NK-92 treated with Interleukin-12 subunit alpha and Interleukin-12 subunit beta, amount 100 ng/mL, for 24 hours (cell line): Measurements from ENCODE around the gene THSD4.
"Not testable (repeated sequence)": the region's sequence is repeated elsewhere in the genome, so short reads cannot be mapped to it uniquely, and the experiment has no call there.

Experiments used
- DNase-seq: peaks from one replicate; lab custom pipeline; 2025; lab: John Stamatoyannopoulos, UW

THSD4 gene

DNA sequence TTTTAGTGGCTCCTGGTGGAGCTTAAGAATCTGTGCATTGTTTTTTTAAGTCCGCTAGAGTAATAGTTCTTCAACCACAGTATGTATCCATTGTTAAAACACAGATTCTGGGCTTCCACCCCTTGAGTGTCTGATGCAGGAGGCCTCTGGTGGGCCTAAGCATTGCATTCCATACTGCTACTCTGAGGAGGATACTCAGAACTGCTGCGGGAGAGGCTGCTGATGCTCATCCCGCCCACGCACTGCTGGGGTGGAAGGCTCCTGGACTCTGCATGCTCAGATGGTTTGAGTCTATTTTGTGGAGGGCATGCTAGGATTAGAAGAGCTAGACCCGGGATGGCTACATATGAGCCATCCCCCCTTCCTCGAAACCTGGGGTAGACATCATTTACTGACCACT lies 74.4 kb downstream of the THSD4 start:
- no peak for DNase-seq

DNA sequence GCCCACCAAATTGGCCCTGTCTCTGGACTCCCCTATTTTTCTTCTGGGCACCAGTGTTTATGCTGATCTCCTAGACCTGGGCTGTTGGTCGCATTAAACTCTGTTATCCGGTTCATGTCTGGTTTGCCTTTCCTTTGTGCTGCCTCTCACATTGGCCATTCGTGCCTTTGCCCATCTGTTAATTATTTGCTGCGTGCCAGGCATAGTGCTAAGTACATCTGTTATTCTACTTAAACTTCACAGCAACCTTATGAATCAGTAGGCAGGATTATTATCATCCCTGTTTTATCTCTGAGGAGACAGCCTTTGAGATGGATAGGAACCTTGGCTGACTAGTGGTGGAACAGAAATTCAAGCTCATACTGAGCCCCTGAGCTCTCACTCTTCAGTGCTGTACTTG lies 76.0 kb downstream of the THSD4 start:
- no peak for DNase-seq

DNA sequence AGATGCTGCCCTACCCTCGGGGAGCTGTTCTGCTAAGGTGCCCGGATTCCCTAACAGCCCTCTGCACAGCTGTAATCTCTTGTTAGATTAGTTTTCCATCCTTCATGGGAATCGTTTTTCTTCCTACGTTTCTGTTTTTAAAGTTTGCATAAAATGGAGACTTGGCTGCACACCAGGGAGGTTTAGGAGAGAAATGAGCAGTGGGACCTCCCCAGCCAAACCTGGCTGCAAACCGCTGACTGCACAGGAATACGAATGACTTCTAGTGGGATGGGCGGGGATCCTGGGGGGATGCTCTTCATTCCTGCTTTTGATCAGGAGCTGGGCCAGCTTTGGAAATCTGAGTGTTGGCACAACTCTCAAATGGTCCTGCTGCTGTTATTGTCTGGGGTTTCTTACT lies 77.5 kb downstream of the THSD4 start:
- DNase-seq, result no peak

DNA sequence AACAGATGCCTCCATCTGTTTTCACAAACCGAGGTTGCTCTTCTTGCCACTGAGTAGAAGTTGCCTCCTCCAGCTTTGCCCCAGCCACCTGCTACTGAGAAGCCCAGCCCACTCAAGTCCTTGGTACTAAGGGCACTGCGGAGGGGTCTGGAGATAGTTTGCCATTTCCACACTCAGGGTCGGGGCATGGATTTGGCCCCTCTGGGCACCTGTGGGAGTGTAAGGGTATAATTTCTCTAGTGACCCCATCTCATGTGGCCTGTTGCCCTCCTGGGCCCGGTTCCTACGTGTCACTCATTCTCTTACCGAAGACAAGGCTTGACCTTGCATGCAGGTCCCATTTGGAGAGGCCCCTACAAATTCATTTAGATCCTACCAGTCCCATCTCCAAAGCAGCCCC lies 79.0 kb downstream of the THSD4 start:
- no peak for DNase-seq

DNA sequence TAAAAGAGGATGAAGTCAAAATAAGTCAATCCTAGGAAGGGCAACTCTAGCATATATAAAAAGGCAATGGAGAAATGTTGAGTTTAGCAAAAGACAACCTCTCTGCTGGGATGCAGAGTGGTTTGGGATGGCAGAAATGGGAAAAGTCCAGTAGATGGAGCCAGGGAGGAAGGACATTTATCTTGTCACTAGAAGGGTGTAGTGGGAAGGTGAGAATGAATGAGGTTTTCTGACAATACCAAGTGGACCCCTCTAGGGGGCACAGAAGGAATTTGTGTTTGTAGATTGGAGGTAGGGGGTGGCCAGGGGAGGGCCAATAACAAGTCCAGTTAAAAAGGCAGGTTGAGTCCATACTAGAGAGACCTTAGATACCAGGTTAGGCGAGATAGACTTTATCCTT lies 80.0 kb downstream of the THSD4 start:
- no peak for DNase-seq

DNA sequence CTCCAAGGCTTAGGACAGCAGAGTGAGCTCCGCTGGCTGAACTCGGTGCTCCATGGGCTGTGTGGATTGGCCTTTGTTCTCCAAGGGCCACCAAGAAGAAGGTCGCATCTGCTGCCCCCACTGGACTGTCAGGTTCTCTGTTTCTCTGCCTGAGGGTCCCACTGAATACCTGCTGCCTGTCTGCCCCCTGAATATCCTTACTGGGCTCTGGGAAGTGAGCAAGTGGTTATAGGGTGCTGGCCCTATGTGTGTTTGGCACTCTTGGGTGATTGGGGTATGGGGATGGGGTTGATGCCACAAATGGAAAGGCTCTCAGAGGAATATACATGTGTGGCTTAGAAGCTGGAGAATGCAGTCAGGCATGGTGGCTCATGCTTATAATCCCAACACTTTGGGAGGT lies 82.3 kb downstream of the THSD4 start:
- DNase-seq, result no peak

DNA sequence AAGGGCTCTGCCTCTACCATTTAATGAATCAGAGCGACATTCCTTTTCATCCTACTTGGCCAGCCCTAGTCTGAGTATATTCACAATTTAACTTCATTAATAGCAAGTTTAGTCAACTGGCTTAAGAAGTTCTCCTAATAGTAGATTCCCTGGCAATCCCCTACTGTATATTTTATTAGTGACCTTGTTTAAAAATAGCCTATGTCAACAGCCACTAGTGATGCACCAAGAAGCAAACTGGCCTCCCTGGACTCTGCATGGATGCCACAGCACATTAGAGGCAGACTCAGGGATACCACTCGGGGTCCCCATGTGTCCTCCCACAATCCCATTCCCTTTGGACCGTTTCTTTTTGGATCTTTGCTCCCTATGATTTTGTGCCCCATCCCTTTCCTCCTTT lies 83.6 kb downstream of the THSD4 start:
- DNase-seq, result no peak

DNA sequence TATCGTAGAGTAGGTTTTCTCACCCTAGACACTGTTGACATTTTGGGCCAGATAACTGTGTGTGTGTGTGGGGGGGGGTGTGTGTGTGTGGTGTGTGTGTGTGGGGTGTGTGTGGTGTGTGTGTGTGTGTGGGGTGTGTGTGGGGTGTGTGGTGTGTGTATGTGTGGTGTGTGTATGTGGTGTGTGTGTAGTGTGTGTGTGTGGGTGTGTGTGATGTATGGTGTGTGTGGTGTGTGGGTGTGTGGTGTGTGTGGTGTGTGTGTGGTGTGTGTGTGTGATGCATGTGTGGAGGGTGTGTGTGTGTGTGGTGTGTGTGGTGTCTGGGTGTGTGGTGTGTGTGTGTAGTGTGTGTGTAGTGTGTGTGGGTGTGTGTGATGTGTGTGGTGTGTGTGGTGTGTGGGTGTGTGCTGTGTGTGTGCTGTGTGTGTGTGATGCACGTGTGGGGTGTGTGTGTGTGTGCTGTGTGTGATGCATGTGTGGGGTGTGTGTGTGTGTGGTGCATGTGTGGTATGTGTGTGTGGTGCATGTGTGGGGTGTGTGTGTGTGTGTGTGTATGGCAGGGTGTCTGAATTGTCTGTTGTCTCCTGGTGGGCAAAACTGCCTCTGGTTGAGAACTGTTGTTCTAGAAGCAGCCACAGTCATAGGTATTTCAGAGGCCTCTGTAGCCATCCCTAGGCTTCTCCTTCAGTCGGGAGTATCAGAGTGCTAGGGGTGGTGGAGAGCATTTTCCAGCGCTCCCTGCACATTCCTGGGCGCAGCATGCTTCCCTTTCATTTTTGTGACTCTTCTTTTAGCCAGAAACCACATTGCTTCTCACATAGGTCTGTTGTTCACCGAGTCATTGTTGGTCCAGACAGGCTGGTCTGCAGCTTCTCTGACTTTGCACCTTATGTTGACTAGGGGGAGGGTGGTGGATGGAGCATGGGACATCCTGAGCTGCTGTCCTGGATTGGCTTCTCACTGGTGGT lies 84.4 kb downstream of the THSD4 start:
- no peak for DNase-seq

DNA sequence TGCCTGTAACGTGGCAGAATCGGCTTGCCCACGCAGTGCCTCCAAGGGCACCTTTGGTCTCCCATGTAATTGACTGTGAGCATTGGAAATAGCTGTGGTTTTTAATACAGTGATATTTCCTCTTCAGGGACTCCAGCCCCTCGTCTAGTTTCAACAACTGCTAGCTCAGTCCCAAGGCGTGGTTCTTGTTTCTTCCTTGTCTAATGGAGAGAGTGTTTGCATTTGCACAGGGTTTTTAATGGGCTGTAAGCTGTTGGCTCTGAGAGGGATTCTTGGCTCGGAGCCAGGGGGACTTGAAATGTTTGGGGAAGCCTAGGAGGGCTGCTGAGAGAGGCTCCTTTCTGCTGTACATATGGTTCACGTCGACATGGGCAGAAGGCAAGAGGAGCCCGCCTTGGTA lies 86.2 kb downstream of the THSD4 start:
- no peak for DNase-seq

DNA sequence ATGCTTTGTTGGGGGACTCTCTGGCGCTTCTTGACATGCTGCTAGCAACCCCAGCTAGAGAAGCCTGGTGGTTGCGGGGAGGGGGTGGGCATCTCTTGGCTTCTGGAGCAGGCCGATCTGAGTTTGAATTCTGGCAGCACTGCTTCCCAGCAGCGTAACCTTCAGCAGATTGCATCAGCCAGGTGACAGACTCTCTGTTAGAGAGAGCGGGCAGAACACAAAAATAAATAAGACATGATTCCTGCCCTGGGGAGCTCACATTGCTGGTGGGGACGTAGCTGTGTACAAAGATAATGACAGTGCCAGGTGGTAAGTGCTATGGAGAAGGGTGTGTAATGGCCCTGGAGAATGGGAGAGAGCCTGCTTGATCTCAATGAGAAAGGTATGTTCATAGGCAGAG lies 87.4 kb downstream of the THSD4 start:
- DNase-seq, result no peak

DNA sequence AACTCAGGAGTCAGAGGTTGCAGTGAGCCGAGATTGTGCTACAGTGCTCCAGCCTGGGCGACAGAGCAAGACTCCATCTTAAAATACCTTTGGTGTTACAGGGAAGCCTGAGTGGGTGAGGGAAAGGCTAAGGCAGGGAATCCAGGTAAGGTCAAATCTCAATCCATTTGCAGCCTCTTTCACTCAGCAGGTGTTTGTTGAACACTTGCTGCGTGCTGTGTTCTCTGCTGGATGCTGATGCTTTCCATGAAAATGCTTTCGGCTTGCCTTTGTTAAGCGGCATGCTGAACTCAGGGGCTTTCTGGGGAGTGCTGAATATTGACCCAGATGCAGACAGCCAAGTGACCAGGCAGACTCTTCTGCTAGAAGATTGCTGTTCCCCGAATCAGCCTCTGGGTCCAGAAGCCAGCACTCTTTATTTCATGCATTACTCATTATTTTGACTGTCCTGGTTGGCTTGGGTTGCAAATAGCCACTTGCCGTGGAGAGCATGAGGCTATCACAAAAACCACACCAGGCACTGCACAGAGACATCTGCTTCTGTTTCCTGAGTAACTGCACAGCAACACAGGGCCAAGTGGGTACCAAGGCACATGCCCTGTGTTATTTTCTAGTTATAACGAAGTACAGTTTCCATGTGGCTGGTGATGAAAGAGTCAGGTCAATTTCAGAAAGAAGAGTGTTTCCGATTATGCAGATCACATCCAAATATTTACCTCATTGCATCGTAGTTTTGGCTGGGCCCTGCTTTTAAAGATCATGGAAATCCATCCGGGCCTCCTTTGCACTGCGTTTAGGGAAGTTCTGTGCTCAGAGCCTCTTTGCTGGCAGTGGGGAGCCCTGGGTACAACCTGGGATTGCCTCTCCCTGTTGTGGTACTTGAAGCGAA lies 88.6 kb downstream of the THSD4 start:
- no peak for DNase-seq

DNA sequence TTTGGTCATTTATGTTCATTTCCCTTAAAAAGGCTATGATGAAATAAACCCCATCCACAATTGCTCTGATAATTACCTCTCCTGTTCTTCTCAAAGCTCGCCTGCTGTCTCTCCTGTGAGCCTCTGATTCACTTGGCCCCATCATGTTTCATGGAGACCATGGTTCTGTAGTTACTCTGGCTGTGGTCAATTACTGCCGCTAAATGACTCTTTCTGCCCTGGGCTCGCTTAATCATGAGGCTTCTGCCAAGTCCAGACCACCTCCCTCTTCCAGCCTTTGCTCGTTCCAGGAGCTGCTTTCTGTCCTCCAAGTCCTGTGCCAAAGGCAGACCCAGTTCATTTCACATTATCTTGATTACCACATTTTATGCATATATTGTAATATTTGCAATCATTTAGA lies 91.9 kb downstream of the THSD4 start:
- DNase-seq, result no peak

DNA sequence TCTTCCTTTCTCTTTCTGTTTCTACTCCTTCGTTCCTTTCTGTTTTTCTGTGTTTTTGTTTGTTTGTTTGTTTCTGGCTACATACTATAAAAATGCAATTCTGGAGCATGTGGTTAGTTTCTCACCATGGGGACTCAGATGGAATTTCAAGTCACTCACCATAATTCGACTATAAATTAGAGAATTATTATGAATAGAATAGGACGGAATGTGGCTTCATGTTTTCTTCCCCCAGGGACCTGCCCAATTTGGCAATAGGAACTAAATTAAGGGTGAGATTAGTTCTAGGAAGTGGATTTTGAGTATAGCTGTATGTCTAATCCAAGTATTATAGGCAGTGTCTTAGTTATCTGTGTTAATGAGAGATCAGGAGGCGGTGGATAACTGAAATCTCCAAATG lies 96.9 kb downstream of the THSD4 start:
- no peak for DNase-seq

DNA sequence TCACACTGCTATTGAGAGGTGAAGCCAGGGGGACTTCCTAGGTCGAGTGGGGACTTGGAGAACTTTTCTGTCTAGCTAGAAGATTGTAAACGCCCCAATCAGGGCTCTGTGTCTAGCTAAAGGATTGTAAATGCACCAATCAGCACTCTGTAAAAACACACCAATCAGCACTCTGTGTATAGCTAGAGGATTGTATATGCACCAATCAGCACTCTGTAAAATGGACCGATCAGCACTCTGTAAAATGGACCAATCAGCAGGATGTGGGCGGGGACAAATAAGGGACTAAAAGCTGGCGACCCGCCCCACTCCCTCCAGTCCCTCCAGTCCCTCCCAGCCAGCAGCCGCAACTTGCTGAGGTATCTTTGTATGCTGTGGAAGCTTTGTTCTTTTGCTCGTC lies 98.7 kb downstream of the THSD4 start:
- not testable (repeated sequence) for DNase-seq

DNA sequence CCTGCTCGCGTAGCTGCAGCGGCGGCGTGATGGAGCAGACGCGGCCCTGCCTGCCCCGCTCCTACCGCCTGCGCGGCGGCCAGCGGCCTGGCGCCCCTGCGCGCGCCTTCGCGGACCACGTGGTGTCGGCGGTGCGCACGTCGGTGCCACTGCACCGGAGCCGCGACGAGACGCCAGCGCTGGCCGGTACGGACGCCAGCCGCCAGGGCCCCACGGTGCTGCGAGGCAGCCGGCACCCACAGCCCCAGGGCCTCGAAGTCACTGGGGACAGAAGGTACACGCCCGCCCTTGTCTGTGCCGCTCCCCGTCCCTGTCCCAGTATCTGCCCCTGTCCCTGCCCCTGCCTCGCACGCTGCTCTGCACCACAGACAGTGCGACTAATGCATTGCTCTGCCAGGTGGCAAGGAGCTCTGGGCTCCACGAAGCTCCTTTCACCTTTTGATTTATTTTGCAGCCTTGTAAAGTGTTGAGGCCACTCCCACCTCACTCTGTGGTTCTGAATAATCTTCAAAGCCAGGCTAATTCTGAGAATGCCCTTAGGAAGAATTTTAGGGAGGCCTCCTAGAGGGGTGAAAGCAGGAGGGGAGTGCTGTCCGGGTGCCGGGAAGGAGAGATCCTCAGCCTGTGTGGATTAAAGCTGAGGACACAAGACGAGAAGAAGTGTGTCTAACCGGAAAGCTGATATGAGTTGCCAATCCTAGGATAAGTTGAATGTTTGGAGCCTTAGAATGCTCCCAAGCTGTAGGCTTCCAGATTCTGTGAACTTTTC lies 100.0 kb downstream of the THSD4 start:
- no peak for DNase-seq

DNA sequence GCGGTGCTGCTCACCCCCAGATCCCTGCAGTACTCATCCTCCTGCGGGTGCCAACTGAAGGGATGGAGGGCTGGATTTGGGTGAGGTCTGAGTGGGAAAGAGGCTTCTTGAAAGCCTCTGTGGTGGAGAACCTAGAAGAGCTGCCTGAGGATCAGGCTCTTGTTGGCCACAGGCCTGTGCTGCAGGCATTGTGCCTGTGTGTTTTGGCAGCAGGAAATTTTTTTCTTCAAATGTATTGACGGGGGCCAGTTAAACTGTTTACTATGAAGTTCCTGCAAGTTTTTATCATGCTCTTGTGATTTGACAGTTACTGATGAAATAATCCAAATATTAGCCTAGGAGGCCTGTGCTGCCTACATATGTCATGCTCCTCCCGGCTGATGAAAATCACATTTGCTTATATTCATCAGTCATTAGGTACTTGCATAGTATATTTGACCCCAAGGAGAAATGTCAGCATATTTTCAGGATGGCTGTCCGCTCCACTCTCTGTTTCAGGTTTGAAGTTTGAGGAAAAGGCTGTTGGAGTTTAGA lies 103.1 kb downstream of the THSD4 start:
- no peak for DNase-seq

DNA sequence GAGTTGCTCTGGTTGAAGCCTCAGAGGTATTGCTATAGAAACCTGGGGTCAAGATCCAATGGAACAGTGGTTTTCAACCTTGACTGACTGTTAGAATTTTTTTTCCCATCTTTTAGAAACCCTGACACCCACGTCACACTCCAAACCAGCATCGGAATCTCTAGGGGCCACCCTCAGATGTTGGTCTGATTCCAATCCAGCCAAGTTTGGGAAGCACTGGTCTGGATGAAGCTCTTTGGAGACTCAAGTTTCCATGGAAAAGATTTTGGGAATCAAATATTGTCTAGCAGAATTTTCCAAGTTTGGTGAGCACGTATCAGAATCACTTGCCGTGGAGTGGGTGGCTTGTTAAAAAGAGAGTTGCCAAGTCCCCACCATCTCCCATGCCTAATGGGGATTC lies 103.8 kb downstream of the THSD4 start:
- no peak for DNase-seq

DNA sequence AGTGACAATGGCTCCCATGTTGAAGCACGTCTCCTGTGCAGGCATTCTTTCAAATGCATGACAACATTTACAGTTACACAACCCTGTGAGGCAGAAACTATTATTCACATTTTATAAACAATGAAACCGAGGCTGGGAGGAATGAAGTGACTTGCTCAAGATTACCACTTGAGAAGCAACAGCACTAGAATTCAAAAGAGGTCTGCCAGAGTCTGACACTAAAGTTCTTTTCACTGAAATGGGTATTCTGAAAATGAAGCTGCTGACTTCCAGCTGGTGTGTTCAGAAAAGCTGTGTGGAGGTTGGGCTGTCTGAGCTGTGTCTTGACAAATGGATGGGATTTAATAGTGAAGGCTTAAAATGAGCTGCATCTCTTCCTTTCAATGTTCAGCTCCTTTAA lies 104.4 kb downstream of the THSD4 start:
- DNase-seq, result no peak

DNA sequence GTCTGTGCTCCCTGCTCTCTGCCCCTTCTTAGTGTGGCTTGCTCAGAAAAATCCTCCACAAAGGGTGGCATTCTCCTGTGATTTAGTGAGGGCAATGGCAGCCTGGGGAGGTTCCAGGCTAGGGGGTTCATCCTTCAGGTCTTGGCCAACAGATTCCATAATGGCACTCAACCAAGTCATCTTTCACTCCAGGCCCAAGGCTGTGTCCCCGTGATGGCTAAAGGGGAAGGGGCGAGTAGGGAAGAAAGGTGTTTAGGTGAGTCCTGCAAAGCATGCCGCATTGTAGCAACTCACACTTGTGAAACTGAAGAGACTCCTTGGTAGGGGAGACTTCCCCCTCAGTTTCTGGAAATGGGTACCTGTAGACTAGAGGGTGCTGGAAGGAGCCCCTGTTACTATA lies 105.6 kb downstream of the THSD4 start:
- DNase-seq, result no peak

DNA sequence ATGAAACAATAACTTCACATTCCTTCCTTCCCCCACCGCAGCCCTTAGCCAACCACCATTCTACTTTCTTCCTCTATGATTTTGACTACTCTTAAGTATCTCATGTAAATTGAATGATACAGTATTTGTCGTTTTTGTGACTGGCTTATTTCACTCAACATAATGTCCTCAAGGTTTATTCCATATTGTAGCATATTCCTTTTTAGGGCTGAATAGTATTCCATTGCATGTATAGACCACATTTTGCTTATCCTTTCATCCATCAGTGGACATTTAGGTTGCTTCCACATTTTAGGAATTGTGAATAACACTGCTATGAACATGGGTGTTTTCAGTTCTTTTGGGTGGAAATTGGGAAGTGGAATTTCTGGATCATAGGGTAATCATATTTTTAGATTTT lies 106.1 kb downstream of the THSD4 start:
- no peak for DNase-seq

DNA sequence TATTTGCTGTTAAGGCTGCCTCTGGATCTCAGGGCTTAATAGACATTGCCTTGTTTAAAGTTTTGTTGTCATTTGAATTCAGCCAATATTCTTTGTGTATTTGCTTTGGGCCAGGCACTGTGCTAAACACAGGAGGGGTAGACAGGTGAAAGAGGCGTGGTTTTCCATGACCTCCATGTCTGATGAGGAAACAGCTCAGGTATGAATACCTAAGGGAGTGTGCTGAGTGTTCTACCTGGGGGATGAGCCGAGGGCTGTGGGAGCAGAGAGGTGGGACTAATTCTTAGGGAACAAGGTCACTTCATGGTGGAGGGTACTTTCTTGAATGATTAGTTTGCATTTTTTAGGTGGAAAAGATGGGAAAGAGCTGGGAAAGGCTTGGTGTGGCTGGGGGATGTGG lies 108.2 kb downstream of the THSD4 start:
- no peak for DNase-seq

DNA sequence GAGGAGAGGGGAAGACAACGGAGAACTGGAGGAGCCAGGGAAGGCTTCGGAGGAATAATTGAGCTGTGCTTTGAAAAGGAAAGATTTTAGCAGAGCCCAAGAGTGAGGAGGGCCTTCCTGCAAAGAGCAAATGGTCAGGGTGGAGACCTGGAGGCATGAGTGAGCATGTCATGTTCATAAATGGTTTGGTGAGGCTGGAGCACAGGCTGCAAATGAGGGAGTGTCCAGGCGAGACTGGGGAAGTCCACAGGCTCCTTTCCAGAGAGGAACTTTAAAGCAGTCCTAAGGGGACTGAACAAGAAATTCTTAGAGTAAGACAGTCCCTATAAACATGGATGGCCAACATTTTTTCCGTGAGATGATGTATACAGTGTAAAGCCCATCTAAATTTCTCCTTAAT lies 108.8 kb downstream of the THSD4 start:
- no peak for DNase-seq
